ENCODE results near the gene INTS14. TPM values are rescaled to one million over a fixed set of nuclear protein-coding genes. Genes with fewer than 3 reads are reported as not detected.

The INTS14 gene
- total RNA-seq, 1 donor from 2014 or later: 41.2 TPM

DNA sequence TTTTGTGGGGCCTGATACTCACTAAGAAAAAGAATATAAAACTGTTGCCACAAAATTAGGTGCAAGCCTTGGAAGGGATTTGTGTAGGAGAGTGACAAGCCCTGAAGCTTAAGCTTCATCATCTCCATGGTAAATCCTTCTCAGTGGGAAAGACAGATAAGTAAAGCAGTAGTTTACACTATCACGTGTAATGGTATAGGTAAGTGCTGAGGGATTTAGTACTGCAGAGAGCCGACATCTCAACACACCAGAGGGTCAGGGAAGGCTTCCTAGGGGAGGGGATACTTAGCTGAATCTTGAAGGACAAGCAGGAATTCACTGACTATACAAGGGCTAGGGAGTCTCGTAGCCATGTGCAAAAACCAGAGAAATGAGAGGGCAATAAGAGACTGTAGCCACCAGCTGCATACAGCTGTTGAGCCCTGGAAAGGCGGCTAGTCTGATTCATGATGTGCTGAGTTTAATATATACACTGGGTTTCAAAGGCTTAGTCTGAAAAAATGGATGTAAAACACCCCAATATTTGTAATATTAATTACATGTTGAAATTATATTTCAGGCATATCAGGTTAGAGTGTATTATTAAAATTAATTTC lies 21.9 kb upstream of the INTS14 start:
- H3K27ac Mint-ChIP-seq: no peak overlapping the region
- CTCF ChIA-PET: no interaction called here
- POLR2A ChIA-PET: interaction anchor here (0.6 kb wide), 2 partner anchors 447 to 754 kb away, joined by 4 to 5 read pairs; partner anchors contain the start of genes CLPX and MAP2K1
- ATAC-seq (ENCODE audit: low read depth) (no peak), DNase-seq (no peak)
- H3K9me3 Mint-ChIP-seq: no peaks in the 10 kb centered on the region
- H3K4me1 Mint-ChIP-seq: peaks cover 21% of the 10 kb centered on the region
- TF ChIP-seq, protein P1, sequence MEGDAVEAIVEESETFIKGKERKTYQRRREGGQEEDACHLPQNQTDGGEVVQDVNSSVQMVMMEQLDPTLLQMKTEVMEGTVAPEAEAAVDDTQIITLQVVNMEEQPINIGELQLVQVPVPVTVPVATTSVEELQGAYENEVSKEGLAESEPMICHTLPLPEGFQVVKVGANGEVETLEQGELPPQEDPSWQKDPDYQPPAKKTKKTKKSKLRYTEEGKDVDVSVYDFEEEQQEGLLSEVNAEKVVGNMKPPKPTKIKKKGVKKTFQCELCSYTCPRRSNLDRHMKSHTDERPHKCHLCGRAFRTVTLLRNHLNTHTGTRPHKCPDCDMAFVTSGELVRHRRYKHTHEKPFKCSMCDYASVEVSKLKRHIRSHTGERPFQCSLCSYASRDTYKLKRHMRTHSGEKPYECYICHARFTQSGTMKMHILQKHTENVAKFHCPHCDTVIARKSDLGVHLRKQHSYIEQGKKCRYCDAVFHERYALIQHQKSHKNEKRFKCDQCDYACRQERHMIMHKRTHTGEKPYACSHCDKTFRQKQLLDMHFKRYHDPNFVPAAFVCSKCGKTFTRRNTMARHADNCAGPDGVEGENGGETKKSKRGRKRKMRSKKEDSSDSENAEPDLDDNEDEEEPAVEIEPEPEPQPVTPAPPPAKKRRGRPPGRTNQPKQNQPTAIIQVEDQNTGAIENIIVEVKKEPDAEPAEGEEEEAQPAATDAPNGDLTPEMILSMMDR (IDR thresholded peaks at IDR 0.05): no peak
- intact Hi-C loops (cut with micrococcal nuclease): no loop called here
- H3K4me3 Mint-ChIP-seq: no peak overlapping the region
- H3K27me3 Mint-ChIP-seq: no peaks in the 10 kb centered on the region
- peaks cover 7% of the 10 kb centered on the region for H3K36me3 Mint-ChIP-seq (ENCODE audit: low read depth)

DNA sequence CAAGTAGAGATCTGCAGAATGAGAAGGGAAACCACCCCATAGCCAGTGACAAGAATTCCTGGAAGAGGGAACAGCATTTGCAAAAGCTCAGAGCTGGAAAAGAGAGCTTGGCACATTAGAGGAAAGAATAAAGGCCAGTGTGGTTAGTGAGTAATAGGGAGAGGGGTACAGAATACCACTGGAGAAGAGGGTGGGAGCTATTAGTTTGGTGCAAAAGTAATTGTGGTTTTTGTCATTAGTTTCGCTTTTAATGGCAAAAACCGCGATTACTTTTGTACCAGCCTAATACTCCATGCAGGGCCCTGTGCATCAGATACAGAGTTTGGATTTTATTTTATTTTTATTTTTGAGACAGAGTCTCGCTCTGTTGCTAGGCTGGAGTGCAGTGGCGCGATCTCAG lies 20.6 kb upstream of the INTS14 start:
- peaks cover 10% of the 10 kb centered on the region for H3K36me3 Mint-ChIP-seq (ENCODE audit: low read depth)
- ATAC-seq (ENCODE audit: low read depth) (peak; percentile 66), DNase-seq (no peak)
- ChIA-PET CTCF (interaction anchor here (0.8 kb wide), 1 partner anchor 21 kb away, joined by 3 read pairs; the partner anchor contains the start of gene INTS14), POLR2A (interaction anchor here (0.7 to 3.8 kb wide), 3 partner anchors 7 to 1538 kb away, joined by 3 to 16 read pairs (median 4); partner anchors contain the start of gene INTS14)
- H3K4me1 Mint-ChIP-seq: peaks cover 21% of the 10 kb centered on the region
- no peaks in the 10 kb centered on the region for H3K27me3 Mint-ChIP-seq
- TF ChIP-seq, protein P1 (IDR thresholded peaks at IDR 0.05): no peak
- H3K27ac Mint-ChIP-seq: peak overlapping the region; percentile 36
- H3K4me3 Mint-ChIP-seq: peak overlapping the region; percentile 49
- no peaks in the 10 kb centered on the region for H3K9me3 Mint-ChIP-seq
- intact Hi-C loops (cut with micrococcal nuclease): loop anchor here (1.0 kb wide), 1 partner anchor 20 kb away; the partner anchor contains the start of gene INTS14

DNA sequence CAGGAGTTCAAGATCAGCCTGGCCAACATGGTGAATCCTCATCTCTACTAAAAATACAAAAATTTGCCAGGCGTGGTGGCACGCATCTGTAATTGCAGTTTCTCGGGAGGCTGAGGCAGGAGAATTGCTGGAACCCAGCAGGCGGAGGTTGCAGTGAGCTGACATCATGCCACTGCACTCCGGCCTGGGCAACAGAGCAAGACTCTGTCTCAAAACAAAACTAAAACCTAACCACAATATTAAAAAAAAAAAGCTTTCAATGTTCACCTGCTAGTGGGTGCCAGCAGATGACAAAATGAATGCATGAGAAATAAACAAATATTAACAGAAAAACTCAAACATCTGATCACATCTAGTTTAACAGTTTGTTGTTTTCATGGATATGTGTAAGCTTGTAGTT lies 19.8 kb upstream of the INTS14 start:
- CTCF ChIA-PET: no interaction called here
- Mint-ChIP-seq H3K36me3 (ENCODE audit: low read depth) (peaks cover 14% of the 10 kb centered on the region), H3K4me1 (peaks cover 21% of the 10 kb centered on the region), H3K27ac (no peak overlapping the region), H3K4me3 (no peak overlapping the region), H3K27me3 (no peaks in the 10 kb centered on the region), H3K9me3 (no peaks in the 10 kb centered on the region)
- ATAC-seq (ENCODE audit: low read depth) (peak; percentile 75), DNase-seq (no peak)
- intact Hi-C loops (cut with micrococcal nuclease): loop anchor here (1.0 kb wide), 1 partner anchor 19 kb away; the partner anchor contains the start of gene INTS14
- POLR2A ChIA-PET: interaction anchor here (0.7 to 3.8 kb wide), 3 partner anchors 8 to 1537 kb away, joined by 3 to 16 read pairs (median 4); partner anchors contain the start of gene INTS14
- TF ChIP-seq, protein P1 (IDR thresholded peaks at IDR 0.05): no peak

DNA sequence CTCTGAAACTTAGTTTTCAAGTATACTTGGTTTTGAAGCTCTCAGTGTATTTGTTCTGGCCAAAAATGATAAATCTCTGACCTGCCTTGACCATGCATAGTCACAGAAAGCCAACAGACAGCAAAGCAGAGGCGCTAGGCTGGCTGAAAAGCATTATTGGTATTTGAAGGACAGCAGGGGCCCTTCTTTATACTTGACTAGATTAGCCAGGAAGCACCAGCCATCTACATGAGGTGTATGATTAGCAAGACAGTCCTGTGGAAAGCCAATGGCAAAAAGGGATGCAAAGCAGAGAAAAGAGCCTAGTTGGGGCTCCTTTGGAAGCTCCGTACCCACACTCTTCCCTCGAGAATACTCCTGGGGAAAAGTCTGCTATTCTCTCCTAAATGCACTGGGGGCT lies 18.6 kb upstream of the INTS14 start:
- Mint-ChIP-seq H3K27ac (no peak overlapping the region), H3K27me3 (no peaks in the 10 kb centered on the region), H3K9me3 (no peaks in the 10 kb centered on the region), H3K4me1 (peaks cover 21% of the 10 kb centered on the region), H3K36me3 (ENCODE audit: low read depth) (peaks cover 25% of the 10 kb centered on the region), H3K4me3 (no peak overlapping the region)
- intact Hi-C loops (cut with micrococcal nuclease): no loop called here
- no peak for ATAC-seq (ENCODE audit: low read depth)
- ChIA-PET CTCF (interaction anchor here (1.5 kb wide), 1 partner anchor 9 kb away, joined by 4 read pairs; no protein-coding TSS in a partner anchor), POLR2A (interaction anchor here (3.8 kb wide), 1 partner anchor 19 kb away, joined by 16 read pairs; the partner anchor contains the start of gene INTS14)
- DNase-seq: no peak
- TF ChIP-seq, protein P1 (IDR thresholded peaks at IDR 0.05): no peak

DNA sequence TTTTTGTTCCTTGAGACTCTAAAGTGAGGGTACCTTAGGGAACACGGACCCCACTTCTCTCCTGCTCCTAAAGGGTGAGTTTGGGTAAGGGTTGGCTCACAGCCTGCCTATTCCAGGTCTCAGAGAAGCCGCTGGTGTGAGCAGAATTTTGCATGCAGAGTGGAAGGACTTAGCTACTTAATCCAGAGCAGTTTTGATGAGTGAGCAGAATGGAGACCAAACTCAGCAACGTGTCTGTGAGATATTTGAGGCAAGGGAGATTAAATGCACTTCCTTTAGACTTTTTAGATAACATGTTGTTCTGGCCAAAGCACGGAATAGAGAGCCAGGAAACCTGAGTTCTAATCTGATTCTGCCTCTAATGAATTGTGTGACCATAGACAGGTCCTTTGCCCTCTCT lies 15.9 kb upstream of the INTS14 start:
- no peak overlapping the region for H3K4me3 Mint-ChIP-seq
- no peak for DNase-seq
- ATAC-seq (ENCODE audit: low read depth): no peak
- no peaks in the 10 kb centered on the region for H3K27me3 Mint-ChIP-seq
- TF ChIP-seq, protein P1 (IDR thresholded peaks at IDR 0.05): no peak
- H3K9me3 Mint-ChIP-seq: no peaks in the 10 kb centered on the region
- peaks cover 16% of the 10 kb centered on the region for H3K4me1 Mint-ChIP-seq
- no peak overlapping the region for H3K27ac Mint-ChIP-seq
- ChIA-PET CTCF (no interaction called here), POLR2A (no interaction called here)
- intact Hi-C loops (cut with micrococcal nuclease): no loop called here
- peaks cover 30% of the 10 kb centered on the region for H3K36me3 Mint-ChIP-seq (ENCODE audit: low read depth)

Data from activated B cell treated with CpG ODN at 0.5 μM for 24 hours (primary cell).